ENCODE measurements around the gene EFR3B.

The EFR3B gene

GRCh38 chr2:25082002-25082622, 40.2 kb downstream of the EFR3B start:
- H3K27ac ChIP-seq = no peak overlapping the region
- ChIA-PET CTCF (interaction anchor here (0.6 to 0.8 kb wide), 2 partner anchors 9 to 1627 kb away, joined by 3 read pairs; no protein-coding TSS in a partner anchor), POLR2A (ENCODE audit: low non-redundant PET) (no interaction called here)
- DNase-seq (ENCODE audit: low spot score) = no peak
- TF ChIP-seq CTCF (conservative IDR thresholded peaks at IDR 0.05; ENCODE audit: low read depth) = no peak

- TF ChIP-seq CTCF (conservative IDR thresholded peaks at IDR 0.05; ENCODE audit: low read depth) = no peak
- POLR2A ChIA-PET (ENCODE audit: low non-redundant PET) = no interaction called here
- DNase-seq (ENCODE audit: low spot score) = no peak
- CTCF ChIA-PET = interaction anchor here (0.7 kb wide), 1 partner anchor 112 kb away, joined by 3 read pairs; no protein-coding TSS in a partner anchor
- no peak overlapping the region for H3K27ac ChIP-seq
These were observed 44.1 kb downstream of the EFR3B start for GRCh38 chr2:25085761-25086560.

- no peak for DNase-seq (ENCODE audit: low spot score)
- ChIA-PET POLR2A (ENCODE audit: low non-redundant PET) (no interaction called here), CTCF (interaction anchor here (0.9 kb wide), 1 partner anchor 113 kb away, joined by 4 read pairs; no protein-coding TSS in a partner anchor)
- no peak overlapping the region for H3K27ac ChIP-seq
- no peak for TF ChIP-seq CTCF (conservative IDR thresholded peaks at IDR 0.05; ENCODE audit: low read depth)
These were observed 47.1 kb downstream of the EFR3B start for GRCh38 chr2:25088817-25089516.

- CTCF ChIA-PET = no interaction called here
- DNase-seq (ENCODE audit: low spot score) = no peak
These were observed 47.9 kb downstream of the EFR3B start for GRCh38 chr2:25089605-25090315.

GRCh38 chr2:25090801-25091200, 48.9 kb downstream of the EFR3B start:
- no peak overlapping the region for H3K27ac ChIP-seq
- no peak for TF ChIP-seq CTCF (conservative IDR thresholded peaks at IDR 0.05; ENCODE audit: low read depth)
- POLR2A ChIA-PET (ENCODE audit: low non-redundant PET) = no interaction called here
- no peak for DNase-seq (ENCODE audit: low spot score)
- CTCF ChIA-PET = no interaction called here

More at GRCh38 chr2:25089605-25090315, 47.9 kb downstream of the EFR3B start:
- H3K27ac ChIP-seq = no peak overlapping the region
- POLR2A ChIA-PET (ENCODE audit: low non-redundant PET) = no interaction called here
- TF ChIP-seq CTCF (conservative IDR thresholded peaks at IDR 0.05; ENCODE audit: low read depth) = no peak

GRCh38 chr2:25091265-25091664, 49.4 kb downstream of the EFR3B start:
- DNase-seq (ENCODE audit: low spot score) = no peak
- TF ChIP-seq CTCF (conservative IDR thresholded peaks at IDR 0.05; ENCODE audit: low read depth) = no peak
- ChIA-PET CTCF (no interaction called here), POLR2A (ENCODE audit: low non-redundant PET) (no interaction called here)
- H3K27ac ChIP-seq = no peak overlapping the region

Data from RWPE1 (cell line).